ENCODE measurements around the gene TNIK. TPM values are rescaled to one million over a fixed set of nuclear protein-coding genes. Genes with fewer than 3 reads are reported as not detected.

Gene TNIK
- polyA plus RNA-seq, 1 of the 3 experiments (the other 2 are of a cell fraction), result 19.4 TPM

DNA sequence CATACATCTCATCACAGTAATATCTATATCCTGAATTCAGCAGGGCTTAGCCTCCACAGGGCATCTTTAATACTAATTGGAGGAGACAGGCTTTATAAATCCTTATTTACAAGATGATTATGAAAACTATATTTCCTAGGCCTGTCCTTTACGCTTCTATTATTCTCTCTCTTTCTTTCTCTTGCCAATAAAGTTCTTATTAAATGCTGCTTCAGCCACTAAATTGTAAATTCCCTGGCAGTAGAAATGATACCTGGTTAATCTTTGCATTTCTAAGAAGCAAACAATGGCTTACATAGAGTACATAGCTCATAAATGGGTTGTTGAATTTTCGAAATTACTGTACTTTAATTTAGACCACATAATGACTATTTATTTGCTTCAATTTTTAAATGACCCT is 43.5 kb downstream of the TNIK start:
- Histone ChIP-seq H3K27ac (ENCODE audit: low read depth in 2 of 2, low read length in 1 of 2) (peak overlapping the region in 1 of 2 experiments; percentile 84; a peak in 3 of 4 replicates), H3K4me3 (ENCODE audit: low read depth in 2 of 2, low read length in 1 of 2) (no peak overlapping the region), H3F3A (replicated peaks; ENCODE audit: insufficient read depth) (peaks cover 33% of the 10 kb centered on the region), H3K9me3 (no peaks in the 10 kb centered on the region), H3K4me1 (ENCODE audit: control insufficient read depth in 1 of 2, insufficient read depth in 2 of 2, low read depth in 1 of 2, low read length in 1 of 2) (peaks cover 0 to 11% of the 10 kb centered on the region in 2 experiments; a peak in 3 of 4 replicates), H3K9ac (no peak overlapping the region), H3K27me3 (ENCODE audit: insufficient read depth) (no peaks in the 10 kb centered on the region), H4K20me1 (ENCODE audit: insufficient read depth) (no peaks in the 10 kb centered on the region), H3K4me2 (peak overlapping the region; percentile 26; the same call in 1 of the 2 replicates), H2AFZ (ENCODE audit: low read depth) (no peak overlapping the region), H3K9me2 (no peaks in the 10 kb centered on the region), H3K36me3 (replicated peaks in 1 of 2; ENCODE audit: control insufficient read depth in 1 of 2, insufficient read depth in 2 of 2, low read length in 1 of 2) (peaks cover 0 to 5% of the 10 kb centered on the region in 2 experiments), H3K79me2 (ENCODE audit: insufficient read depth) (peaks cover 74% of the 10 kb centered on the region)
- ChIA-PET POLR2A (no interaction called here), CTCF (no interaction called here)
- TF ChIP-seq, protein P1, sequence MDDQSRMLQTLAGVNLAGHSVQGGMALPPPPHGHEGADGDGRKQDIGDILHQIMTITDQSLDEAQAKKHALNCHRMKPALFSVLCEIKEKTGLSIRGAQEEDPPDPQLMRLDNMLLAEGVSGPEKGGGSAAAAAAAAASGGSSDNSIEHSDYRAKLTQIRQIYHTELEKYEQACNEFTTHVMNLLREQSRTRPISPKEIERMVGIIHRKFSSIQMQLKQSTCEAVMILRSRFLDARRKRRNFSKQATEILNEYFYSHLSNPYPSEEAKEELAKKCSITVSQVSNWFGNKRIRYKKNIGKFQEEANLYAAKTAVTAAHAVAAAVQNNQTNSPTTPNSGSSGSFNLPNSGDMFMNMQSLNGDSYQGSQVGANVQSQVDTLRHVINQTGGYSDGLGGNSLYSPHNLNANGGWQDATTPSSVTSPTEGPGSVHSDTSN (IDR thresholded peaks at IDR 0.05), result 0 out of 2 replicates have a peak, but pooled peaks have one; percentile 19
- TF ChIP-seq SMC3 (IDR thresholded peaks at IDR 0.05; ENCODE audit: low read depth, low read length), result no peak
- no peak for TF ChIP-seq SIN3A (IDR thresholded peaks at IDR 0.05; ENCODE audit: borderline replicate concordance, low read depth, low read length)
- WGBS (ENCODE audit: low lambda C conversion rate), result 58% methylated on average over 2 of the region's 2 CpGs
- DNase-seq, result no peak

DNA sequence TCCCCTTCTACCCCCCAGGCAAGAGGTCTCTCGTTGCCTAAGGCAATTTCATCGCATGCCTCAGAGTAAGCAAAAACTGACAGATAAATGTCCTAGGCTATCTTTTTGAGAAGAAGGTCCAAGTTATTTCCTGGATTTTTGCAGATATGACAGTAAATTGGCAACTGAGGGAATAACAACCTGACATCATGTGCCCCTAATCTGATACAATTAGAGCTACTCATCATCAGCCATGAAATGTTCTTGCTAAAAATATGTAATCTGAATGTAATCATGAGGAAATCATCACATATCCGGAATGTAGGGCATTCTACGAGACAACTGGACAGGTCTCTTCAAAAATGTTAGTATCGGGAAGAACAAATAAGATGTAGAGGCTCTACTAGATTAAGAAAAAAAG is 44.1 kb downstream of the TNIK start:
- peaks cover 0 to 11% of the 10 kb centered on the region in 2 experiments; a peak in 3 of 4 replicates for H3K4me1 ChIP-seq (ENCODE audit: control insufficient read depth in 1 of 2, insufficient read depth in 2 of 2, low read depth in 1 of 2, low read length in 1 of 2)
- H3K36me3 ChIP-seq (replicated peaks in 1 of 2; ENCODE audit: control insufficient read depth in 1 of 2, insufficient read depth in 2 of 2, low read length in 1 of 2), result peaks cover 0 to 5% of the 10 kb centered on the region in 2 experiments
- H3K4me3 ChIP-seq (ENCODE audit: low read depth in 2 of 2, low read length in 1 of 2), result no peak overlapping the region
- 37% methylated on average over 5 of the region's 5 CpGs for WGBS (ENCODE audit: low lambda C conversion rate)
- peaks cover 72% of the 10 kb centered on the region for H3K79me2 ChIP-seq (ENCODE audit: insufficient read depth)
- peaks cover 33% of the 10 kb centered on the region for H3F3A ChIP-seq (replicated peaks; ENCODE audit: insufficient read depth)
- CTCF ChIA-PET, result no interaction called here
- no peaks in the 10 kb centered on the region for H3K9me3 ChIP-seq
- H3K4me2 ChIP-seq, result no peak overlapping the region
- no peaks in the 10 kb centered on the region for H4K20me1 ChIP-seq (ENCODE audit: insufficient read depth)
- no peak overlapping the region for H3K9ac ChIP-seq
- no peaks in the 10 kb centered on the region for H3K27me3 ChIP-seq (ENCODE audit: insufficient read depth)
- POLR2A ChIA-PET, result no interaction called here
- DNase-seq, result no peak
- peak overlapping the region; percentile 7 to 84; a peak in 3 of 4 replicates for H3K27ac ChIP-seq (ENCODE audit: low read depth in 2 of 2, low read length in 1 of 2)
- no peaks in the 10 kb centered on the region for H3K9me2 ChIP-seq
- H2AFZ ChIP-seq (ENCODE audit: low read depth), result no peak overlapping the region
- no peak for TF ChIP-seq TAF1 (IDR thresholded peaks at IDR 0.05; ENCODE audit: borderline replicate concordance, low read depth, low read length)
- TF ChIP-seq NFIC (IDR thresholded peaks at IDR 0.05; ENCODE audit: borderline replicate concordance), result peak; percentile 64
- peak; percentile 50 for TF ChIP-seq TCF12 (IDR thresholded peaks at IDR 0.05)
- peak; percentile 40; the same call in 1 of the 2 replicates for TF ChIP-seq MEF2A (IDR thresholded peaks at IDR 0.05; ENCODE audit: borderline replicate concordance, low read depth)
- no peak for TF ChIP-seq ELF1 (IDR thresholded peaks at IDR 0.05)
- peak; percentile 10; the same call in 1 of the 2 replicates for TF ChIP-seq FOSL2 (IDR thresholded peaks at IDR 0.05; ENCODE audit: borderline replicate concordance, low read depth)
- TF ChIP-seq, protein P2, sequence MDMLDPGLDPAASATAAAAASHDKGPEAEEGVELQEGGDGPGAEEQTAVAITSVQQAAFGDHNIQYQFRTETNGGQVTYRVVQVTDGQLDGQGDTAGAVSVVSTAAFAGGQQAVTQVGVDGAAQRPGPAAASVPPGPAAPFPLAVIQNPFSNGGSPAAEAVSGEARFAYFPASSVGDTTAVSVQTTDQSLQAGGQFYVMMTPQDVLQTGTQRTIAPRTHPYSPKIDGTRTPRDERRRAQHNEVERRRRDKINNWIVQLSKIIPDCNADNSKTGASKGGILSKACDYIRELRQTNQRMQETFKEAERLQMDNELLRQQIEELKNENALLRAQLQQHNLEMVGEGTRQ (IDR thresholded peaks at IDR 0.05; ENCODE audit: borderline replicate concordance, low read depth, low read length), result no peak
- TF ChIP-seq EZH2phosphoT487 (IDR thresholded peaks at IDR 0.05; ENCODE audit: borderline replicate concordance, low read depth), result no peak
- no peak for TF ChIP-seq YY1 (IDR thresholded peaks at IDR 0.05; ENCODE audit: low read depth)
- TF ChIP-seq TEAD4 (IDR thresholded peaks at IDR 0.05; ENCODE audit: borderline replicate concordance, insufficient read depth), result 0 out of 2 replicates have a peak, but pooled peaks have one; percentile 22
- TF ChIP-seq EP300 (IDR thresholded peaks at IDR 0.05; ENCODE audit: borderline replicate concordance in 1 of 2, low read depth in 1 of 2, low read length in 1 of 2), result peak in 1 of 2 experiments; percentile 43; a peak in 1 of 4 replicates
- TF ChIP-seq, protein P3, sequence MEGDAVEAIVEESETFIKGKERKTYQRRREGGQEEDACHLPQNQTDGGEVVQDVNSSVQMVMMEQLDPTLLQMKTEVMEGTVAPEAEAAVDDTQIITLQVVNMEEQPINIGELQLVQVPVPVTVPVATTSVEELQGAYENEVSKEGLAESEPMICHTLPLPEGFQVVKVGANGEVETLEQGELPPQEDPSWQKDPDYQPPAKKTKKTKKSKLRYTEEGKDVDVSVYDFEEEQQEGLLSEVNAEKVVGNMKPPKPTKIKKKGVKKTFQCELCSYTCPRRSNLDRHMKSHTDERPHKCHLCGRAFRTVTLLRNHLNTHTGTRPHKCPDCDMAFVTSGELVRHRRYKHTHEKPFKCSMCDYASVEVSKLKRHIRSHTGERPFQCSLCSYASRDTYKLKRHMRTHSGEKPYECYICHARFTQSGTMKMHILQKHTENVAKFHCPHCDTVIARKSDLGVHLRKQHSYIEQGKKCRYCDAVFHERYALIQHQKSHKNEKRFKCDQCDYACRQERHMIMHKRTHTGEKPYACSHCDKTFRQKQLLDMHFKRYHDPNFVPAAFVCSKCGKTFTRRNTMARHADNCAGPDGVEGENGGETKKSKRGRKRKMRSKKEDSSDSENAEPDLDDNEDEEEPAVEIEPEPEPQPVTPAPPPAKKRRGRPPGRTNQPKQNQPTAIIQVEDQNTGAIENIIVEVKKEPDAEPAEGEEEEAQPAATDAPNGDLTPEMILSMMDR (IDR thresholded peaks at IDR 0.05), result no peak
- peak; percentile 43 for TF ChIP-seq JUND (IDR thresholded peaks at IDR 0.05)
- TF ChIP-seq, protein P1 (IDR thresholded peaks at IDR 0.05), result peak; percentile 71
- TF ChIP-seq SMC3 (IDR thresholded peaks at IDR 0.05; ENCODE audit: low read depth, low read length), result no peak
- no peak for TF ChIP-seq RFX5 (IDR thresholded peaks at IDR 0.05; ENCODE audit: low read length)
- TF ChIP-seq, protein P4, sequence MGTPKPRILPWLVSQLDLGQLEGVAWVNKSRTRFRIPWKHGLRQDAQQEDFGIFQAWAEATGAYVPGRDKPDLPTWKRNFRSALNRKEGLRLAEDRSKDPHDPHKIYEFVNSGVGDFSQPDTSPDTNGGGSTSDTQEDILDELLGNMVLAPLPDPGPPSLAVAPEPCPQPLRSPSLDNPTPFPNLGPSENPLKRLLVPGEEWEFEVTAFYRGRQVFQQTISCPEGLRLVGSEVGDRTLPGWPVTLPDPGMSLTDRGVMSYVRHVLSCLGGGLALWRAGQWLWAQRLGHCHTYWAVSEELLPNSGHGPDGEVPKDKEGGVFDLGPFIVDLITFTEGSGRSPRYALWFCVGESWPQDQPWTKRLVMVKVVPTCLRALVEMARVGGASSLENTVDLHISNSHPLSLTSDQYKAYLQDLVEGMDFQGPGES (IDR thresholded peaks at IDR 0.05; ENCODE audit: low read depth, low read length), result no peak
